GM21360 (cell line): ENCODE measurements around the gene RAB3B.
"Not testable (repeated sequence)": the region's sequence is repeated elsewhere in the genome, so short reads cannot be mapped to it uniquely, and the experiment has no call there.

ENCODE experiments used
- ATAC-seq: cut with Tn5 transposase; IDR thresholded peaks from one replicate; pipeline ENCODE4 v1.9.1; 2021; ENCODE audit warnings: mild to moderate bottlenecking, moderate library complexity; ENCODE audit not compliant: unreplicated experiment

RAB3B gene

DNA sequence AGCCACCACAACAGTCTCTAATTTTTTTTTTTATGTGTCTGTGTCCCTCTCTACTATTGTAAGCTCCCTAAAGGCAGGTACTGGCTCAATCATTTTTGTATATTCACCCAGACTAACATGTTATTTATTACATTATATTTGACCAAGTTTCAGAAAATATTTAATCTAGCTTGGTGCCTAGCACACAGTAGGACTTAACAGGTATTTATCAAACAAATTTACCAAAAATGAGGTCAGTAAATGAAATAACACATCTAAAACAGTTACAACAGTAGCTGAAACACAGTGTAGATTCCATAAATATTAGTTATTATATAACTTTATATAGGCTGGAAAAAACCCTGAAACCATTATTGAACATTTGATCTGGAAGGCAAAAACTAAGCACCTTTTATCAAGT lies 114.7 kb downstream of the RAB3B start:
- no peak for ATAC-seq

DNA sequence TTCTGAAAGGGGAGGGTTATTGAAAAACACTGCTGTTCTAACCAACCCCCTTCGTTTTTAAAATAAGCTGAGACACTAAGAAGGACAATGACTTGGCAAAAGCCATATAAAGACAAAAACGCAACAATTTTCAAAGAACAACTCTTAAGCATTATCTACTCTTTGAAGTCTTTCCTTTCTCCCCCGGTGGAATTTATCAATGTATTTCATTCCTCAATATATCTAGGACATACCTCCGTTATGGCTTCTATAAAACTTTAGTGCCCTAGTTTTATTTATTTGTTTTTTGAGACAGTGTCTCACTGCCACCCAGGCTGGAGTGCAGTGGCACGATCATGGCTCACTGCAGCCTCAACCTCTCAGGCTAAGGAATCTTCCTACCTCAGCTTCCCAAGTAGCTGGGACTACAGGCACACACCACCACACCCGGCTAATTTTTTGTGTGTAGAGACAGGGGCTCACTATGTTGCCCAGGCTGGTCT lies 115.2 kb downstream of the RAB3B start:
- ATAC-seq: no peak

DNA sequence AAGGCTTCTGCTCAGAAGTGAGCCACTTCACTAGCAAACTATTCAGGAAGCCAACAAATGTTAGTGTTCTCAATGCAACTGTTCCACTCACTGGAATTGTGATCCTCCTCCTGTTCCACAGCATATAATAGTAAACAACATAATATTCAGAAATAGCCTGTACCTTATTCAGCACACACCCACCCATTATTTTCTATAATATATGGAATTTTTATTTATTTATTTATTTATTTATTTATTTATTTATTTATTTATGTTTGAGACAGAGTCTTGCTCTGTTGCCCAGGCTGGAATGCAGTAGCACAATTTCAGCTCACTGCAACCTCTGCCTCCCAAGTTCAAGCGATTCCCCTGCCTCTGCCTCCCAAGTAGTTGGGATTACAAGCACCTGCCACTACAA lies 117.2 kb downstream of the RAB3B start:
- not testable (repeated sequence) for ATAC-seq

DNA sequence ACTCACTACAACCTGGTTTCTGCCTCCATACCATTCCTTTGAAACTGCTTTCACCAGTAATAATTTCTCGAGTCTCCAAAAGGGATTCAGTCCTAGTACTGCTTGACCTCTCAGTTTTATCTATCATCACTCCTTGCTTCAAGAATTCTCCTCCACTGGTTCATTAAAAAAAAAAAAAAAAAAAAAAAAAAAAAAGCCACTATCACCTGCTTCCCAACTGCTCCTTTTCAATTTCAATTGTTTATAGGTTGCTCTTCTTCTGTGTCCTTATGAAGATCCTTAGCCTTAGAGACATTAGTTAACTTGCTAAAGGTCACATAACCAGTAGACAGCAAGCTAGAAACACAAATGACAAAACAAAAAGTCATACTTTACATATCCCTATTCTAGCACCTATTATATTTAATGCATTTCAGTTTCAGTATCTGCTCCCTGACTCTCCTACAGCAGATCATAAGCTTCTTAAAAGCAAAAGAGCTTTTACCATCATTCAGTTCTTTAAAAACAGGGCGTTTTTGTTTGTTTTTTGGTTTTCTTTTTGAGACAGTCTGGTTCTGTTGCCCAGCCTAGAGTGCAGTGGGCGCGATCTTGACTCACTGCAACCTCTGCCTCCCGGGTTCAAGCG lies 119.0 kb downstream of the RAB3B start:
- ATAC-seq: no peak

DNA sequence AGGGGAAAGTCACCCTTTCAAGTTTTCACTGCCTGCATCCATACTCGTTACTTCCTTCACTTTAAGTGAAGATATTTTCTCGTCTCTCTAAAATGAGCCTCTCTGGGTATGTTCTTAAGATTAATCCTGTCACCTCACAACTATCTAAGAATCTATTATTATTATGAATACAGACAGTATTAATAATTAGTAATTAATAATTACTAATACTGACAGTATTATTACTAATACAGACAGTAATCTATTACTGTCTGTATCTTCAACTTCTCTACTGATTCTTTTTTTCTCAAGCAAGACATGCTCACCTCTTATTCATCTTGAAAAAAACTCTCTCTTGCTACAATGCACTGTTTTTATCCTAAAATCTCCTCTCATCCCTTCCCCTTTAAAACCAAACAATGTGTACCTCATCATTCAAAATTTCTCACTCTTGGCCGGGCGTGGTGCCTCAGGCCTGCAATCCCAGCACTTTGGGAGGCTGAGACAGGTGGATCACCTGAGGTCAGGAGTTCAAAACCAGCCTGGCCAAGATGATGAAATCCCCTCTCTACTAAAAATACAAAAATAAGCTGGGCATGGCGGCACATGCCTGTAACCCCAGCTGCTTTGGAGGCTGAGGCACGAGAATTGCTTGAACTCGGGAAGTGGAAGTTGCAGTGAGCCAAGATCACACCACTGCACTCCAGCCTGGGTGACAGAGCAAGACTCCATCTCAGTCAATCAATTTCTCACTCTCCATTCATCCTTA lies 119.7 kb downstream of the RAB3B start:
- no peak for ATAC-seq

DNA sequence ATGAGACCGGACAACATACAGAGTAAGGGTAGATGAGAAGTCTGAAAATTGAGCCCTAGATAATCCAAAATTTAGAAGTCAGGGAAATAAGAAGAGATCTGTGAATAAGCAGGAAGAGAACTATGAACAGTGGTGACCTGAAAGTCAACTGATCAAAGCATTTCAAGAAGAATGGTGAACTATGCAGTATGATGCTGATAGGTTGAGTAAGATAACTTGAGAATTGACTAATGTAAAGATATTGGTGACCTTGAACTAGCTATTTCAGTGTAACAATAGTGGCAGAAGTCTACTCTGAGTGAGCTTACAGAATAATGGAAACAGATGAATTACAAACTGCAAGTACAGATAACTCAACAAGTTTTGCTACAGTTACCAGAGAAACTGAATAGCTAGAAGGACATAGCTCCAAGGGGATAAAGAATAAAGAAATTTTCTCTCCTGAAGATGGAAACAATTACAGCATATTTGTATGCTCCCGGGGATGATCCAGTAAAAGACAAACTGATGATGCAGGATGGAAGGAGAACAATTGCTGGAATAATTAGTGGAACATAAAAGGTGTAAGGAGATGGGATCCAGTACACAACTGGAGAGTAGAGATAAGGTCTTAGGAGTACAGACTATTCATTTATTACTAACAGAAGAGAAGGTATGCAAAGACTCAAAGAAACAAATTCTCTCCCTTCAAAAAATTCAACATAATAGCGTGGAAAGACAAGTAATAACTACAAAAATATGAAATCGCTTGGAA lies 122.8 kb downstream of the RAB3B start:
- ATAC-seq: no peak

DNA sequence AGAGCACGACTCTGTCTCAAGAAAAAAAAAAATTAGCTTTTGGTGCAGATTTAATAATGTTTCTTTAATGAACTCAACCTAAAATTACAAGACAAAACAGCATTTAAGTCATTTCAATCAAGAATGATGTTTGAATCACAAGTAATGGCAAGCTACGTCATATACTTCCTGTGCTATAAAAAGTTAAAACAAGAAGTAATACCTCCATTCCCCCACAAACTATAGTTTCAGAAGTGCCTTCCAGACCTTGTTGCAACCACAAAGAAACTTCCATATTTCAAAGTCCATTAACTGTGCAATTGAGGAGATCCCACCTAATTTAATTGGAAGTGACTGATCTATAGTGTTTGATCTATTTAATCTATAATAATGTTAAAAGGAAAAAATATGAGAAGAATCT lies 127.1 kb downstream of the RAB3B start:
- ATAC-seq: no peak

DNA sequence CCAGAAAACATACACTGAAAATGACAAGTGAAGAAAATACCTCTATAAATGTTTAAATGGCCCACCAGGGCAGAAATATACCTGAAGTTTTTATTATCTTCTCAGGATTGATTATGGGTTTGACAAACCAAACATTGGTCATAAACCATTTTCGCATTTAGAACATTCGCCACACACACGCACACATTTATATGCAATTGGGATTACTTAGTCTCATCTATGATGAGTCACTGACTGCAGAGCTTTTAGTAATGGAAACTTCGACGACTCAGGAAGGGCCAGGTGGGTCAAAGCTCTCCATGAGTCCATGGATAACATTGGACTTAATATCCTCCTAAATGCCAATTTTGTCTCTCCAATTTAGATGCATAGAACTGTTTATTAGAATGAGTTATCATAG lies 128.8 kb downstream of the RAB3B start:
- no peak for ATAC-seq

DNA sequence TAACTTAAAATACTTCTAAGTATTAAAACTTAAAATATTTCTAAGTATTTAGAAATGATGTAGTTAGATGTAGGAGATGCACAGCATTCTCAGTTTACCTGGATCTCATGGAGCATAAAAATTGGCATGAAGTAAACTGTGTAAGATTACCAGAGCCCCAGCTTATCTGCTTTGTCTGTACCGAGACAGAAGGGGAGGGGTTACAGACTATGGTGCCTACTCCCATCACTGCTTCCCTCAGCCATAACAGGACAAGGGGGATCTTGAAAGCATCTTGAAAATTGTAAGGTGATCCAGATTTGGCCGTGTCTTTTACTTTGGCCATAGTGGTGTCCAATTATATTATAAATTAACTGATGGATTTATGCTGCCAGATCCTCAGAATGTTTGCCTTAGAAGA lies 130.8 kb downstream of the RAB3B start:
- ATAC-seq: no peak

DNA sequence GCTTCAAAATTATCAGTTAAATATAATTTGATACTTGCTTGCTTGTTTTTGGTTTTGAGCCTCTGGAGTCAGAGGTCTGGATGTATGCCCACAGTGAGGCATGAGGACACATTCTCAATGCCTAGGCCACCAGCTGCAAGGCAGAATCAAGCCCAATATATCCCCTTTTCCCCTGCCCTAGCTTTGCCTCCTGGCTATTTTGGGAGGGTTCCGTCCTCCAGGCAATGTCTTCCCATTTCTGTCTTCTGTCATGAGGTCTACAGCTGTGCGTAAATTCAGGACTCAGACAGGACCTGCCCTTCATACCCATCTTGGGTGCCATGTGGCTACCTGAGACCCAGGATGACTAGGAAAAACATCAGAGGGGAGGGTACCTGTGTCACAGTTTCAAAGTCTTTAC lies 131.2 kb downstream of the RAB3B start:
- ATAC-seq: no peak

DNA sequence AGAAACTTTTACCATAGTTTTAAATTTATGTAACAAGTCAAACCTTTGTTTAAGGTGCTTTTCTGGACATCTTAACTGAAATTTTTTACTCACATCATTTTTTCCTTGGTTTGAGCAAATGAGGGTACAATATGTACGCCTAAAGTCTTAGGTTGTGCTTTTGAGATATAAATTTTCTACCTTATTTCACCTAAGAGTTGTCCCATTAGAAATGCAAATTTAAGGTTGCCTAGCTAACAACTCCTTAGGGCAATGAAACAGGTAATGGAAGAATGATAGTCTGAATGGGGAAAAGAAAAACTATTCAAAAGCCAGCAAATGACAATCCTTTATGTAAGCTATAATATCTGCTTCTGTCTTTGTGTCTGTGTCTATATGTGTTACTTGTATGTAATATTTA lies 131.6 kb downstream of the RAB3B start:
- ATAC-seq: no peak
